HG03520 (cell line): ENCODE measurements around the gene CYP26A1.

ENCODE experiments used
- ATAC-seq: cut with Tn5 transposase; IDR thresholded peaks from one replicate; pipeline ENCODE4 v1.9.1; 2021; ENCODE audit warnings: mild to moderate bottlenecking, moderate library complexity; ENCODE audit not compliant: unreplicated experiment

The CYP26A1 gene

GRCh38 chr10:93073539-93074146 lies at the start of gene CYP26A1:
TSS of gene CYP26A1 (plus strand) at chr10:93073893. CDS start at chr10:93073935, 42 bp downstream.
- ATAC-seq: no peak

GRCh38 chr10:93026072-93026471 lies 47.6 kb upstream of the CYP26A1 start:
- ATAC-seq: no peak

DNA sequence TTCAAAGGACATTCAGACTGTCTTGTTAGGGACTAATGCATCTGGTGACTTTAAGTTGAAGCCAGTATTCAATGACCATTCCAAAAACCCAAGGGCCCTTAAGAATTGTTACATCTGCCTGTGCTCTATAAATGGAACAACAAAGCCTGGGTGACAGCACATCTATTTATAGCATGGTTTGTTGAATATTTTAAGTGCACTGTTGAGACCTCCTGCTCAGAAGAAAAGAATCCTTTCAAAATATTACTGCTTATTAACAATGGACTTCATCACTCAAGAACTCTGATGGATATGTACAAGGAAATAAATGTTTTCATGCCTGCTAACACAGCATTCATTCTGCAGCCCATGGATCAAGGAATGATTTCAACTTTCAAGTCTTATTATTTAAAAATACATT lies 46.2 kb upstream of the CYP26A1 start:
- no peak for ATAC-seq

DNA sequence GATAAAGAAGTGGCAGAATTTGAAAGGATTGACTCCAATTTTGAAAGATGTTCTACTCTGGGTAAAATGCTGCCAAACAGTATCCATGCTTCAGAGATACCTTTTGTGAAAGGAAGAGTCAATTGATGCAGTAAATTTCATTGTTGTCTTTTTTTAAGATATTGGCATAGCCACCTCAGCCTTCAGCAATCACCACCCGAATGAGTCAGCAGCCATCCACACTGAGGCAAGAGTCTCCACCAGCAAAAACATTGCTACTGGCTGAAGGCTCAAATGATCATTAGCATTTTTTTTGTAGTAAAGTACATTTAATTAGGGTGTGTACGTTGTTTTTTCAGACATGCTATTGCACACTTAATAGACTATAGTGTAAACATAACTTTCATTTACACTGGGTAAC lies 44.8 kb upstream of the CYP26A1 start:
- no peak for ATAC-seq

GRCh38 chr10:93030409-93030808 lies 43.3 kb upstream of the CYP26A1 start:
- no peak for ATAC-seq

- no peak for ATAC-seq
Observed at GRCh38 chr10:93032105-93032808, 41.4 kb upstream of the CYP26A1 start.

DNA sequence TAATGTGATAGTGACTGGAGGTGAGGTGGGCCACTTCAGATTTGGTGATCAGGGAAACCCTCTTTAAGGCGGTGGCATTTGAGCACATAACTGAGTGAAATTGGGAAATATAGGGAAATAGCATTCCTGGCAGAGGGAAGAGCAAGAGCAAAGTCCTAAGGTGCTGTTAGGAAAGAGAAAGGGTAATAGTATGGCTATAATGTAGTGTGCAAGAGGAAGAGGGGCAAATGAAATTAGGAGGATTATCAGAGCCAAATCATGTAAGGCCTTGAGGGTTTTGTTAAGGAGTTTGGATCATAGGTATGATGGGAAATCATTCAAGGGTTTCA lies 40.9 kb upstream of the CYP26A1 start:
- ATAC-seq: no peak

DNA sequence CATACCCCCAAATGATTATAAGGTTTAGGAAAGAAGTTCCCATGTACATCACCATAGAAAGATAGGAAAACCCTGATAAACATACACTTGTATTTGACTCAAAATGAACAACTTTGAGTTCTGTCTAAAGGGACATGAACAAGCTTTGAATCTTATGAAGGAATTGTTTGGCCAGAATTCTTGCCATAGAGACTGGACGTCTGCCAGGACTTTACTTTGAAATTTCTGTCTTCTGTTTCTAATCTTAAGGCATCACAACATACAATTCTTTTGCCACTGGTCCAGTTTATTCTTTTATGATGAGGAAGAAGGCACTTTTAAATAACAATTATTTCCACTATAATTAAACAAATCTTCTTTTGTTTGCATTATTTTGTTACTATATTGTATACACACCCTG lies 39.3 kb upstream of the CYP26A1 start:
- no peak for ATAC-seq

GRCh38 chr10:93039110-93039509 lies 34.6 kb upstream of the CYP26A1 start:
- no peak for ATAC-seq

GRCh38 chr10:93039721-93040120 lies 34.0 kb upstream of the CYP26A1 start:
- ATAC-seq: no peak

DNA sequence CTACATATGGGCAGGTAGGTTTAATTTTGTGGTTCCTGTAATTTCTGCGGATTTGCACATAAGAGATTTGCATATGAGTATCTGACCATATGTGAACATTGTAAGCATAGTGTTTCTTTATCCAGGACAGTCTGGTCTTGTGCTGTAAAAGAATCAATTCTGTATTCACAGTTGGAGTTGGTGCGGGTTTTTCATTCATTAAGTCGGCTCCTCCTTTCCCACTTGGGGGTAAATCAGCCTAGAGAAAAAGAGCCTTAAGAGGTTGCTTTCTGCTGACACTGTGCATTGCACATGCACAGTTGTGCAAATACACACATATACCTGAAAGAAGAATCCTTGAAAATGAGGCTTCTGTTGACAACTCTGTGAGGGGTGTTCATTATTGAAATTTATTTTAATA lies 19.2 kb upstream of the CYP26A1 start:
- no peak for ATAC-seq

DNA sequence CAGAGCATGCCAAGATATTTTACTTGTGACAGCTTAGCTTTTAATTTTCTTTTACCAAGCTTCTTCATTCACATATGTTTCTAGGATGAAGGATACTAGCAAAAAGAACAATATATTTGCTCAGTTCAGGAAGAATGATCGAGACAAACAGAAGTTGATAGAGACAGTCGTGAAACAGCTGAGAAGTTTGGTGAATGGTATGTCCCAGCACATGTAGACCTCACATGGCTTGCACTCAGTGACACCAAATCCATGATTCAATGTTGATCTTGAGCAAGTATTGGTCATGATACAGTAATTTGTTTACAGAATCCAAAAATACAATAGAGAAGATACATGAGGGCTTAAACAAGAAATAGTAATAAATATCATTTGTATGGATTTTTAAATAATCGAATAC lies 15.6 kb upstream of the CYP26A1 start:
- no peak for ATAC-seq

DNA sequence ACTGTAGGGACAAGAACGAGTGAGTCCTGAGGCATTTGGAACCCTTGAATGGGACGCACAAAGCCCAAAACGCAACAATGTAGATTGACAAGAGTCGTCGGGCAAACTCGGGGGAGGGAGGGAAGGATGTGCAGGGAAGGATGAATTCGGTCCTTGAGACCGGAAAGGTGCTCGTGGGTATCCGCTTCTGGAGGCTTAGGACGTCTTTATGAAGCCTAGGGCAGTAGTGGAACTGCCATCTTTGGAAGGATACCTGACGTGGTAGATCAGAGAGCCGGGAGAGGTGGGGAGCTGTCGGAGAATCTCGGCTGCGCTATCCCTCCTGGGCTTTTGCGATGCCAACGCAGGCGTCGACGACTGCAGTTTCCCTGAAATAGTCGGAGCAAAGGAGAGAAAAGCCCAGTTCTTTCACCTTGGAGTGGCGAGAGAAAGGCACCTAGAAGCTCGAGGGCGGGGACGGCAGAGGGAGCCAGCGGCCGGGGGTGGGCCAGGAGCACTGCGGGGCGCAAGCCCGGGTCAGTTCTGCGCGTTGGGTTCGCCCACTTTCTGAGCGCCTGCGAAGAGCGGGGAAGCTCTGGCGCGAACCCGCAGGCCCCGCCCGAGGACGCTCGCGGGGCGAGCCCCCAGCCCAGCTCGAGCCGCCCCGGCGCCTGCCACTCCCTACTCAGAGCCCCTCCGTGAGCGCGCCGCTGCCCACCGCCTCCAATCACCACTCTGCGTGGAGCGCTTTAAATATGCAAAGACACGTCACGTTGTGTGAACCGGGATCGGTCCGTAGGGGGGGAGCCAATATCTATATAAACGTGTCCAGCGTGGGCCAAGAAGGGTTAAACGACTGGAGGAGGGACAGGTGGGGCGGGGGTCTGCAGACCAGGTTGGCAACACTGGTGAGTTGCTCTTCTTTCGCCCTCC lies 13.5 kb upstream of the CYP26A1 start, which contains the start of gene CYP26C1:
TSS of gene CYP26C1 (plus strand) at position 824 of the 912 bp plus-strand sequence. CDS start 466 bp downstream, outside the sequence.
- no peak for ATAC-seq

- ATAC-seq: no peak
Observed at GRCh38 chr10:93060887-93061593, 12.7 kb upstream of the CYP26A1 start.

GRCh38 chr10:93061594-93062513 lies 11.8 kb upstream of the CYP26A1 start:
- ATAC-seq: no peak

GRCh38 chr10:93062514-93063143 lies 11.1 kb upstream of the CYP26A1 start:
- no peak for ATAC-seq

DNA sequence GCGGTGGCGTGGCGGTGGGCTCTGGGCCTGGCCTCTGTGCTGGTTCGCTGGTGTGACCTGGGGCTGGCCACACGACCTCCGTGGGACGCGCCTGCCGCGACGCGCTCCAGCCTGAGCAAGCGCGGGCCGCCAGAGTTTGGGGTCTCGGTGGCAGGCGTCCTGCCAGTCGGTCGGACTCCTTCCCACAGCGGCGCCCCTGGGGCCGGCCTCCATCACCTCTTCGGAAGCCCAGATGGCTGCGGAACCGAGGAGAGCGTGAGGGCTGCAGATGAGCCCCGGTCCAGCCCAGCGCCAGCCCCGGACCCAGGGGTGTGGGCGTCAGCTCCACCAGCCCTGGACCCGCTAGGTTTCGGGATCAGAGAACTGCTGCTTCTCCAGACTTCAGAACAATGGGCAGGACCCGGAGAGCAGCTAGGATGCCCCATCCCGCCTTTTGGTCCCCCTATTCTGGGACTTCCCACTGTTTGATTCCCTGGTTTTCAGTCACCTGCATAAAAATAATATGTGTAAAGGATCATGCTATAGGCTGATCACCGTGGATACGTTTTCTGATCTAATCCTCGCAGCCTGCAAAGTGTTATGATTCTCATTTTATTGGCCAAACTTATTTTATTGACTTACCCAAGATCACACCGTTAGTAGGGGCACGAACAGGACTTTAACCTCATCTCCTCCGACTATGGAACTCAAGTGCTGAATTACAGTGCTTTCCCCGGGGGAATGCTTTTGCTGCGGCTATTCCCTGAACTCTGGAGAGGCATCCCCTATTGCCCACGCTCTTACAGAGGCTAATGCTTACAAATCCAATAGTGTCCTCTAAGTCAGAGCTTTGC lies 10.3 kb upstream of the CYP26A1 start:
- no peak for ATAC-seq

GRCh38 chr10:93063977-93064660 lies 9.6 kb upstream of the CYP26A1 start:
- ATAC-seq: no peak
